Mesenchymal stem cell (in vitro differentiated cells and primary cell): ENCODE measurements around the gene STX7.

Source experiments
- DNase-seq: peaks from one replicate; pipeline ENCODE4 v3.0.0-alpha.2; 2013
- H2AFZ ChIP-seq: one replicate; pipeline ENCODE4 v1.6.1; 2013; ENCODE audit warnings: low read depth, mild to moderate bottlenecking, control low read depth, inconsistent platforms, low read length, moderate library complexity
- H2AK5ac ChIP-seq: 2 replicates; pipeline ENCODE4 v1.6.1; 2013; ENCODE audit warnings: low read length, moderate library complexity, mild to moderate bottlenecking, inconsistent platforms; ENCODE audit not compliant: severe bottlenecking
- H2BK120ac ChIP-seq: one replicate; pipeline ENCODE4 v1.6.1; 2013; ENCODE audit warnings: low read depth, mild to moderate bottlenecking, inconsistent platforms, low read length, moderate library complexity
- H2BK12ac ChIP-seq, 2 experiments: one replicate each; pipeline ENCODE4 v1.6.1; 2013; ENCODE audit warnings: inconsistent platforms in 2 of 2, low read length in 2 of 2, mild to moderate bottlenecking in 2 of 2, moderate library complexity in 2 of 2, control low read depth in 1 of 2
- H2BK15ac ChIP-seq: one replicate; pipeline ENCODE4 v1.6.1; 2013; ENCODE audit warnings: mild to moderate bottlenecking, low read depth, inconsistent platforms; ENCODE audit not compliant: poor library complexity, severe bottlenecking
- H2BK5ac ChIP-seq: 2 replicates; pipeline ENCODE4 v1.6.1; 2013; ENCODE audit warnings: low read depth, mild to moderate bottlenecking, low read length, control low read depth, inconsistent platforms; ENCODE audit not compliant: poor library complexity, severe bottlenecking
- H3K14ac ChIP-seq, 2 experiments: one replicate each; pipeline ENCODE4 v1.6.1; 2013; ENCODE audit warnings: inconsistent platforms in 2 of 2, low read length in 2 of 2, control low read depth in 1 of 2, mild to moderate bottlenecking in 1 of 2, moderate library complexity in 1 of 2
- H3K18ac ChIP-seq, 2 experiments: one replicate each; pipeline ENCODE4 v1.6.1; 2013; ENCODE audit warnings: inconsistent platforms in 2 of 2, low read length in 2 of 2, control low read depth in 1 of 2, low read depth in 1 of 2, mild to moderate bottlenecking in 1 of 2
- H3K23ac ChIP-seq, 2 experiments: one replicate each; pipeline ENCODE4 v1.6.1; 2013; ENCODE audit warnings: inconsistent platforms in 2 of 2, low read length in 2 of 2, mild to moderate bottlenecking in 2 of 2, moderate library complexity in 2 of 2, control low read depth in 1 of 2
- H3K27ac ChIP-seq: 2 replicates; pipeline ENCODE4 v1.5.1; 2013; ENCODE audit warnings: mild to moderate bottlenecking, moderate library complexity, low read length, control low read depth, inconsistent platforms; ENCODE audit not compliant: poor library complexity, severe bottlenecking
- H3K27me3 ChIP-seq, 2 experiments: 2 replicates each; pipeline versions ENCODE4 v1.6.1 to v1.7.0; 2013; ENCODE audit warnings: low read length in 2 of 2, mild to moderate bottlenecking in 2 of 2, moderate library complexity in 2 of 2, control low read depth in 1 of 2, inconsistent platforms in 1 of 2; ENCODE audit not compliant: control insufficient read depth in 1 of 2, insufficient read depth in 1 of 2
- H3K36me3 ChIP-seq, 2 experiments: 2 replicates each; pipeline versions ENCODE4 v1.6.1 to v1.7.0; 2013; ENCODE audit warnings: low read length in 2 of 2, control low read depth in 1 of 2, inconsistent platforms in 1 of 2, low read depth in 1 of 2, mild to moderate bottlenecking in 1 of 2; ENCODE audit not compliant: insufficient read depth in 2 of 2, control insufficient read depth in 1 of 2
- H3K4ac ChIP-seq, 2 experiments: one replicate each; pipeline ENCODE4 v1.6.1; 2013; ENCODE audit warnings: inconsistent platforms in 2 of 2, low read length in 2 of 2, mild to moderate bottlenecking in 2 of 2, moderate library complexity in 2 of 2, control low read depth in 1 of 2, low read depth in 1 of 2
- H3K4me1 ChIP-seq: 2 replicates; pipeline ENCODE4 v1.6.1; 2013; ENCODE audit warnings: low read depth, low read length, control low read depth; ENCODE audit not compliant: control insufficient read depth, insufficient read depth
- H3K4me2 ChIP-seq: 2 replicates; pipeline ENCODE4 v1.6.1; 2013; ENCODE audit warnings: low read length, mild to moderate bottlenecking, inconsistent platforms; ENCODE audit not compliant: poor library complexity, severe bottlenecking
- H3K4me3 ChIP-seq, 2 experiments: 2 replicates each; pipeline versions ENCODE4 v1.5.1 to v1.7.0; 2013; ENCODE audit warnings: low read length in 2 of 2, mild to moderate bottlenecking in 2 of 2, control low read depth in 1 of 2, low read depth in 1 of 2; ENCODE audit not compliant: insufficient read depth in 1 of 2
- H3K79me1 ChIP-seq: replicated peaks from 2 replicates; pipeline ENCODE4 v1.6.1; 2013; ENCODE audit warnings: mild to moderate bottlenecking, control low read depth, low read length, inconsistent platforms; ENCODE audit not compliant: poor library complexity, severe bottlenecking
- H3K9ac ChIP-seq: 2 replicates; pipeline ENCODE4 v1.7.0; 2013; ENCODE audit warnings: mild to moderate bottlenecking, low read length, moderate library complexity
- H3K9me3 ChIP-seq: 2 replicates; pipeline ENCODE4 v1.7.0; 2013; ENCODE audit warnings: mild to moderate bottlenecking, low read length; ENCODE audit not compliant: control insufficient read depth
- H4K8ac ChIP-seq: one replicate; pipeline ENCODE4 v1.6.1; 2013; ENCODE audit warnings: inconsistent platforms, mild to moderate bottlenecking, low read length, moderate library complexity
- H4K91ac ChIP-seq: one replicate; pipeline ENCODE4 v1.6.1; 2013; ENCODE audit warnings: mild to moderate bottlenecking, low read length, inconsistent platforms
- WGBS: methylation state at CpG from one replicate; pipeline ENCODE4 v1.1.7; 2013; ENCODE audit warnings: mixed read lengths; 5-methylcytosine and 5-hydroxymethylcytosine counted together

Gene STX7

DNA sequence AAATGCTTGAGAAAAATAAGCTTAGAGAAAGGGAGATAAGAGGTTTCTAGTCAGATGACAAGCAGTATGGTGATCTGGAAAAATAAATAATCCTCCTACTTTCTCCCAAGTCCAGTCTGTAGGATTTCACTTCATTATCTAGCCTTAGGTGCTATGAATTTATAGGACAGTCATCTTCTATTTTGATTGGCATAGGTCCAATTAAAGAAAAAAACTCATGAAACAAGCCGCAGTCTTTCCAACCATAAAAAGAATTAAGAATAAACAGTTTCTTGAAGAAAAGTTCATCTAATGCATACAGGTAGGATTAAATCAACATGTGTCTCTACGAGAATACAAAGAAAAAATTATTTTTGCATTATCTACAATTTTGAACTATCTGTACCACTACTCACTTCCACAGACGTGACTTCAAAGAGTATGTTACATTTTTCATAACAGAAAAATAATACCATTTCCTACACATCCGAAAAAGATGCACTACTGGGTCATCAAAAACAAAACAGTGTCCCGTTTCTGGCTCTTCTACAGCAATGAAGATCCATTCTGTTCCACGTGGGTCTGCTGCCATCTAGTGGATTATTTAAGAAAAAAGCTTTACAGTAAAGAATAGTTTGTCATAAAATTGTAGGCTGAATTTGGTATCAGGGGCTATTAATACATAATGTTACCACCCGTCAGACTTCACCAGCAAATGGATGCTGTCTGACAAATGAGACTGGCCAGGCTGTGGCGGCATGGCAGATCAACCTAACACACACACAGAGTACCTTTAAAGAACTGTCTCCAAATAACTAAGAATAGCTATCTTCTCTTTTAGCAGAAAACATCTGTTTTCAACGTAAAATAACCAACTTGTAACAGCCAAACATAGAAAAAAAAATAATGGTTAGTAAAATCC, 28.9 kb downstream of the STX7 start:
- Histone ChIP-seq H3K4ac (no peak overlapping the region), H3K36me3 (peaks cover 3 to 22% of the 10 kb centered on the region in 2 experiments), H3K18ac (no peak overlapping the region), H2BK120ac (no peak overlapping the region), H3K23ac (no peak overlapping the region), H4K91ac (no peak overlapping the region), H3K9me3 (peaks cover 5% of the 10 kb centered on the region), H3K4me2 (no peak overlapping the region), H3K9ac (peak overlapping the region; percentile 58), H2BK12ac (no peak overlapping the region), H4K8ac (no peak overlapping the region), H3K4me1 (no peaks in the 10 kb centered on the region), H3K79me1 (peaks cover 22% of the 10 kb centered on the region), H2AFZ (no peak overlapping the region), H2BK5ac (no peak overlapping the region), H2AK5ac (no peak overlapping the region), H2BK15ac (no peak overlapping the region), H3K14ac (no peak overlapping the region), H3K4me3 (no peak overlapping the region), H3K27me3 (no peaks in the 10 kb centered on the region), H3K27ac (no peak overlapping the region)
- 40% methylated on average over 5 of the region's 9 CpGs for WGBS
- DNase-seq = peak; percentile 78

DNA sequence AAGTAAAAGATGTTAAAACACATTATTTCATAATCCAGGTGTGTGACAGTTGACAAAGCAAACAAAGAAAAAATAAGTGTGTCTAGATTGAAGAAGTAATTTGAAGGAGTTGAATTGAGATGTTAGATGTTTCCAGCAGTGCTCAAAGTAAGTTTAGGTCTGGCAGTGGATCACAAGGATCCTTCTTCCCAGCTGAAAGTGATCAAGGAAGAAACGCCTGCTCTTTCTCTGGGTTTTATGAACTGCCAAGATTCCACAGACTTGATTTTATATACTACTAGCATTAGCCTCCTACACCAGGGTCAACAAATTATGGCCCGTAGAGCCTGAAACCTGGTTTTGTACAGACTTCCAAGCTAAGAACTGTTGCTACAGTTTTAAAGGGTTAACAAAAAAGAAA, 30.3 kb downstream of the STX7 start:
- peaks cover 3 to 16% of the 10 kb centered on the region in 2 experiments for H3K36me3 ChIP-seq
- peaks cover 5% of the 10 kb centered on the region for H3K9me3 ChIP-seq
- no peak for DNase-seq
- no peak overlapping the region for H2BK15ac ChIP-seq
- H3K18ac ChIP-seq = no peak overlapping the region
- H3K4me2 ChIP-seq = no peak overlapping the region
- H2AK5ac ChIP-seq = no peak overlapping the region
- no peak overlapping the region for H2BK5ac ChIP-seq
- H3K23ac ChIP-seq = no peak overlapping the region
- 94% methylated on average over 2 of the region's 2 CpGs for WGBS
- no peak overlapping the region for H4K91ac ChIP-seq
- H3K79me1 ChIP-seq = peaks cover 27% of the 10 kb centered on the region
- no peak overlapping the region for H2BK12ac ChIP-seq
- no peak overlapping the region for H2AFZ ChIP-seq
- H2BK120ac ChIP-seq = no peak overlapping the region
- H3K4me3 ChIP-seq = no peak overlapping the region
- H4K8ac ChIP-seq = no peak overlapping the region
- H3K14ac ChIP-seq = no peak overlapping the region
- no peak overlapping the region for H3K27ac ChIP-seq
- H3K4me1 ChIP-seq = no peaks in the 10 kb centered on the region
- no peaks in the 10 kb centered on the region for H3K27me3 ChIP-seq
- peak overlapping the region; percentile 66 for H3K9ac ChIP-seq
- H3K4ac ChIP-seq = no peak overlapping the region

GRCh38 chr6:132481189-132481588, 31.7 kb downstream of the STX7 start:
- Histone ChIP-seq H2BK15ac (no peak overlapping the region), H4K8ac (no peak overlapping the region), H3K27ac (no peak overlapping the region), H4K91ac (no peak overlapping the region), H3K23ac (no peak overlapping the region), H3K4me1 (no peaks in the 10 kb centered on the region), H2BK12ac (no peak overlapping the region), H2AK5ac (no peak overlapping the region), H3K36me3 (peaks cover 0 to 9% of the 10 kb centered on the region in 2 experiments), H2BK120ac (no peak overlapping the region), H3K79me1 (peaks cover 27% of the 10 kb centered on the region), H2BK5ac (no peak overlapping the region), H3K4me2 (no peak overlapping the region), H3K4me3 (no peak overlapping the region), H3K9me3 (peaks cover 2% of the 10 kb centered on the region), H3K4ac (no peak overlapping the region), H3K9ac (no peak overlapping the region), H3K14ac (no peak overlapping the region), H2AFZ (no peak overlapping the region), H3K27me3 (no peaks in the 10 kb centered on the region), H3K18ac (no peak overlapping the region)
- DNase-seq = no peak

DNA sequence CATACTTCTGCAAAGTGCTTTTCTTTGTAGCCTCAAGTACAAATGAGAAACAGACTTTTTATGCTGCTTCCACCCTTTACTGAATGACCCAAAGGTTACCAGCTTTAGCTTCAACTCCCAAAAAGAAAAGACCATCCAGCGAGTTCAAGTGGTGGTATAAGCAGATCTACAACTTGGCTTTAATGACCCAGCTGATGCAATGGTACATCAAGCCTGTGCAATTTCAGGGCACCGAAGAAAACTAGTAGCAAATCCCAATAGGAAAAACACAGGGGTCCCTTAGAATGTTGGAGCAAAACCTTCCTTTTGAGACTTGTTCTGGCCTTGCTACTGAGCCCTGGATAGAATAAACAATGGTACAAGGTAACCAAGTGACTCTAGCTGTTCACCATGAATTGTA, 33.8 kb downstream of the STX7 start:
- no peaks in the 10 kb centered on the region for H3K27me3 ChIP-seq
- 98% methylated on average over 2 of the region's 2 CpGs for WGBS

More for the DNA sequence above, 33.8 kb downstream of the STX7 start:
- no peak overlapping the region for H2BK12ac ChIP-seq
- H3K4me2 ChIP-seq = no peak overlapping the region
- no peak overlapping the region for H2BK120ac ChIP-seq
- H3K79me1 ChIP-seq = peaks cover 26% of the 10 kb centered on the region
- no peak overlapping the region for H3K4ac ChIP-seq
- no peak for DNase-seq
- H3K4me1 ChIP-seq = no peaks in the 10 kb centered on the region
- no peak overlapping the region for H2BK5ac ChIP-seq
- no peak overlapping the region for H3K27ac ChIP-seq
- no peak overlapping the region for H3K4me3 ChIP-seq
- H4K8ac ChIP-seq = no peak overlapping the region
- H3K9me3 ChIP-seq = no peaks in the 10 kb centered on the region
- H2AK5ac ChIP-seq = no peak overlapping the region
- H2AFZ ChIP-seq = no peak overlapping the region
- H3K9ac ChIP-seq = no peak overlapping the region
- no peak overlapping the region for H2BK15ac ChIP-seq
- peaks cover 0 to 18% of the 10 kb centered on the region in 2 experiments for H3K36me3 ChIP-seq
- no peak overlapping the region for H3K18ac ChIP-seq
- no peak overlapping the region for H3K14ac ChIP-seq
- no peak overlapping the region for H3K23ac ChIP-seq
- no peak overlapping the region for H4K91ac ChIP-seq
